ENCODE measurements around the gene C2CD2. TPM values are rescaled to one million over a fixed set of nuclear protein-coding genes. Genes with fewer than 3 reads are reported as not detected.

Gene C2CD2
- total RNA-seq, 1 donor from 2014 or later = 20.5 TPM

- Mint-ChIP-seq H3K9me3 (no peaks in the 10 kb centered on the region), H3K27me3 (no peaks in the 10 kb centered on the region), H3K4me1 (ENCODE audit: unreplicated experiment) (peaks cover 10% of the 10 kb centered on the region), H3K27ac (no peak overlapping the region), H3K4me3 (no peak overlapping the region), H3K36me3 (peaks cover 4% of the 10 kb centered on the region)
- TF ChIP-seq CTCF (conservative IDR thresholded peaks at IDR 0.05) = no peak
- DNase-seq (ENCODE audit: extremely low spot score, unreplicated experiment) = no peak
Measured at GRCh38 chr21:41888749-41889376, 65.0 kb downstream of the C2CD2 start.

- DNase-seq (ENCODE audit: extremely low spot score, unreplicated experiment) = no peak
- Mint-ChIP-seq H3K9me3 (no peaks in the 10 kb centered on the region), H3K27me3 (no peaks in the 10 kb centered on the region), H3K4me1 (ENCODE audit: unreplicated experiment) (peaks cover 10% of the 10 kb centered on the region), H3K36me3 (peaks cover 4% of the 10 kb centered on the region), H3K4me3 (no peak overlapping the region), H3K27ac (no peak overlapping the region)
- TF ChIP-seq CTCF (conservative IDR thresholded peaks at IDR 0.05) = no peak
Measured at GRCh38 chr21:41887667-41888066, 66.2 kb downstream of the C2CD2 start.

- H3K9me3 Mint-ChIP-seq = no peaks in the 10 kb centered on the region
- DNase-seq (ENCODE audit: extremely low spot score, unreplicated experiment) = no peak
- H3K27ac Mint-ChIP-seq = no peak overlapping the region
- no peak overlapping the region for H3K4me3 Mint-ChIP-seq
- no peak for TF ChIP-seq CTCF (conservative IDR thresholded peaks at IDR 0.05)
- H3K36me3 Mint-ChIP-seq = peaks cover 4% of the 10 kb centered on the region
- H3K27me3 Mint-ChIP-seq = no peaks in the 10 kb centered on the region
- peaks cover 10% of the 10 kb centered on the region for H3K4me1 Mint-ChIP-seq (ENCODE audit: unreplicated experiment)
Measured at GRCh38 chr21:41886328-41886727, 67.5 kb downstream of the C2CD2 start.

- no peaks in the 10 kb centered on the region for H3K27me3 Mint-ChIP-seq
- no peak for TF ChIP-seq CTCF (conservative IDR thresholded peaks at IDR 0.05)
- H3K9me3 Mint-ChIP-seq = no peaks in the 10 kb centered on the region
- no peak overlapping the region for H3K27ac Mint-ChIP-seq
- DNase-seq (ENCODE audit: extremely low spot score, unreplicated experiment) = no peak
- H3K4me1 Mint-ChIP-seq (ENCODE audit: unreplicated experiment) = peaks cover 10% of the 10 kb centered on the region
- H3K36me3 Mint-ChIP-seq = peaks cover 4% of the 10 kb centered on the region
- H3K4me3 Mint-ChIP-seq = peak overlapping the region; percentile 43
Measured at GRCh38 chr21:41885341-41886024, 68.3 kb downstream of the C2CD2 start.

- no peak for TF ChIP-seq CTCF (conservative IDR thresholded peaks at IDR 0.05)
- H3K9me3 Mint-ChIP-seq = no peaks in the 10 kb centered on the region
- H3K4me3 Mint-ChIP-seq = no peak overlapping the region
- peaks cover 10% of the 10 kb centered on the region for H3K4me1 Mint-ChIP-seq (ENCODE audit: unreplicated experiment)
- no peaks in the 10 kb centered on the region for H3K27me3 Mint-ChIP-seq
- DNase-seq (ENCODE audit: extremely low spot score, unreplicated experiment) = no peak
- H3K27ac Mint-ChIP-seq = no peak overlapping the region
- H3K36me3 Mint-ChIP-seq = peaks cover 4% of the 10 kb centered on the region
Measured at GRCh38 chr21:41884501-41885030, 69.3 kb downstream of the C2CD2 start.

All from type B pancreatic cell (in vitro differentiated cells).